Measurements from ENCODE around the gene MRPL30. TPM values are rescaled to one million over a fixed set of nuclear protein-coding genes. Genes with fewer than 3 reads are reported as not detected.
"Not testable (repeated sequence)": the region's sequence is repeated elsewhere in the genome, so short reads cannot be mapped to it uniquely, and the experiment has no call there.

MRPL30 gene
- total and polyA plus RNA-seq, 2 experiments from 2014 or later = 19.4 to 36.6 TPM

DNA sequence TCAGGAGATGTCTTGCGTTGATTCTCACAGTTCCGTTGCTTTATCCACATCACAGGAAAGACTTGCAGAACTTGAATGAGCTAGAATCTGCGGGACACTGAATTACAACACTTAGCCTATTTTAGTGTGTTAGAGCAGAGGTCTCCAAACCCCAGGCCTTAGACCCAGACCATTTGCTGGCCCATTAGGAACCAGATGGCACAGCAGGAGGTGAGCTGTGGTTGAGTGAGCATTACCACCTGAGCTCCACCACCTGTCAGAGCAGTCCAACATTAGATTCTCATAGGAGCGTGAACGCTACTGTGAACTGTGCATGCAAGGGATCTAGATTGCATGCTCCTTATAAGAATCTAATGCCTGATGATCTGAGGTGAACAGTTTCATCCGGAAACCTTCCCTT, 3.8 kb downstream of the MRPL30 start:
- H2AFZ ChIP-seq = no peak overlapping the region
- no peak for DNase-seq (ENCODE audit: low spot score)
- H3K4me1 ChIP-seq (ENCODE audit: insufficient read depth) = peaks cover 14% of the 10 kb centered on the region
- H3K4me2 ChIP-seq = no peak overlapping the region
- H3K9me3 ChIP-seq (ENCODE audit: low read depth) = no peaks in the 10 kb centered on the region
- WGBS (ENCODE audit: low lambda C conversion rate, missing lambda C conversion rate) = 89% methylated on average over 6 of the region's 6 CpGs
- no peaks in the 10 kb centered on the region for H3K27me3 ChIP-seq
- TF ChIP-seq EZH2phosphoT487 (IDR thresholded peaks at IDR 0.05; ENCODE audit: low read depth, severe bottlenecking, unreplicated experiment) (no peak), EZH2 (IDR thresholded peaks at IDR 0.05; ENCODE audit: borderline replicate concordance) (no peak)
- TF ChIP-seq, protein P1, sequence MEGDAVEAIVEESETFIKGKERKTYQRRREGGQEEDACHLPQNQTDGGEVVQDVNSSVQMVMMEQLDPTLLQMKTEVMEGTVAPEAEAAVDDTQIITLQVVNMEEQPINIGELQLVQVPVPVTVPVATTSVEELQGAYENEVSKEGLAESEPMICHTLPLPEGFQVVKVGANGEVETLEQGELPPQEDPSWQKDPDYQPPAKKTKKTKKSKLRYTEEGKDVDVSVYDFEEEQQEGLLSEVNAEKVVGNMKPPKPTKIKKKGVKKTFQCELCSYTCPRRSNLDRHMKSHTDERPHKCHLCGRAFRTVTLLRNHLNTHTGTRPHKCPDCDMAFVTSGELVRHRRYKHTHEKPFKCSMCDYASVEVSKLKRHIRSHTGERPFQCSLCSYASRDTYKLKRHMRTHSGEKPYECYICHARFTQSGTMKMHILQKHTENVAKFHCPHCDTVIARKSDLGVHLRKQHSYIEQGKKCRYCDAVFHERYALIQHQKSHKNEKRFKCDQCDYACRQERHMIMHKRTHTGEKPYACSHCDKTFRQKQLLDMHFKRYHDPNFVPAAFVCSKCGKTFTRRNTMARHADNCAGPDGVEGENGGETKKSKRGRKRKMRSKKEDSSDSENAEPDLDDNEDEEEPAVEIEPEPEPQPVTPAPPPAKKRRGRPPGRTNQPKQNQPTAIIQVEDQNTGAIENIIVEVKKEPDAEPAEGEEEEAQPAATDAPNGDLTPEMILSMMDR (IDR thresholded peaks at IDR 0.05; ENCODE audit: poor library complexity) = no peak
- H3K27ac ChIP-seq = no peak overlapping the region
- H3K79me2 ChIP-seq = peaks cover 76% of the 10 kb centered on the region
- H3K36me3 ChIP-seq (replicated peaks; ENCODE audit: insufficient read depth, low read depth) = no peaks in the 10 kb centered on the region
- no peak overlapping the region for H3K4me3 ChIP-seq
- H3K9me2 ChIP-seq (replicated peaks; ENCODE audit: insufficient read depth) = no peaks in the 10 kb centered on the region
- H4K20me1 ChIP-seq (ENCODE audit: insufficient read depth, poor library complexity, severe bottlenecking) = no peaks in the 10 kb centered on the region

DNA sequence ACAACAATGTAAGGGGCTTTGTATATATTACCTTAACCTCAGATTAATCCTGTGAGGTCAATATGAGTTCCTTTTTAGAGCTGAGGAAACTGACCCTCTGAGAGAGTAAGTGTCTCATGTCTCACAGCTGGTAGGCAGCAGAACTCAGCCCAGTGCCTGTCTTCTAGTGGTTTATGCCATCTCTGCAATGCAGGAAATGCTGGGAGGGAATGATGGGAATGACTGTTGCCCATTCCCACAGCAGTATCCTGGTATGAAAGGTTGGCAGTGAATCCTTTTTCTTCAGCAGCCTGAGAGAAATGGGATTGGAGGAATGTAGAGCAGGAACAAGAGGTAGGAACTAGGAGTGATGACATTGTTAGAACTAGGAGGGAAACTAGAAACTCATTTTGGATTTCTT, 6.0 kb downstream of the MRPL30 start:
- H3K27ac ChIP-seq = no peak overlapping the region
- H3K9me2 ChIP-seq (replicated peaks; ENCODE audit: insufficient read depth) = no peaks in the 10 kb centered on the region
- H3K4me1 ChIP-seq (ENCODE audit: insufficient read depth) = peaks cover 10% of the 10 kb centered on the region
- no peak for DNase-seq (ENCODE audit: low spot score)
- TF ChIP-seq EZH2phosphoT487 (IDR thresholded peaks at IDR 0.05; ENCODE audit: low read depth, severe bottlenecking, unreplicated experiment) = no peak
- TF ChIP-seq EZH2 (IDR thresholded peaks at IDR 0.05; ENCODE audit: borderline replicate concordance) = no peak
- TF ChIP-seq, protein P1 (IDR thresholded peaks at IDR 0.05; ENCODE audit: poor library complexity) = no peak
- no peak overlapping the region for H2AFZ ChIP-seq
- H3K9me3 ChIP-seq (ENCODE audit: low read depth) = no peaks in the 10 kb centered on the region
- H4K20me1 ChIP-seq (ENCODE audit: insufficient read depth, poor library complexity, severe bottlenecking) = no peaks in the 10 kb centered on the region
- H3K4me2 ChIP-seq = no peak overlapping the region
- H3K4me3 ChIP-seq = no peak overlapping the region
- peaks cover 60% of the 10 kb centered on the region for H3K79me2 ChIP-seq
- H3K27me3 ChIP-seq = no peaks in the 10 kb centered on the region
- no peaks in the 10 kb centered on the region for H3K36me3 ChIP-seq (replicated peaks; ENCODE audit: insufficient read depth, low read depth)

DNA sequence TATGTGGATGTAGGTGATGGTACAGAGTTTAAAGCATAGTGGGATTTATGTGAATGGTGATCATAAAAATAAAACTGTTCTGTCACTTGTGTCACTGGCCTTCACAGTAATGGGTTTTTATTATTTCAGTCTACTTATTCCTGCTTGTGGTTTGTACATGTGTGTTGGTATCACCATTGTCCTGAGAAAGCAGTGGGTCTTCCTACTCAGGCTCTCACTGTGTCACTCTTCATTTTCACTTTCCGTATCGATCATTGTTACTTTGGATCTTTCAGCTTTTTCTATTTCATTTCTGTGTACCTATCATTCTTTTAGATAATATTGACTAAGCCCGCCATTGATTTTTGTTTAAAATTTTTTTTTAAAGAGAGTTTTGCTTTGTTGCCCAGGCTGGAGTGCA, 7.4 kb downstream of the MRPL30 start:
- H3K9me2 ChIP-seq (replicated peaks; ENCODE audit: insufficient read depth) = no peaks in the 10 kb centered on the region
- no peaks in the 10 kb centered on the region for H3K27me3 ChIP-seq
- no peak for DNase-seq (ENCODE audit: low spot score)
- H3K27ac ChIP-seq = no peak overlapping the region
- H4K20me1 ChIP-seq (ENCODE audit: insufficient read depth, poor library complexity, severe bottlenecking) = no peaks in the 10 kb centered on the region
- no peak overlapping the region for H3K4me2 ChIP-seq
- 96% methylated on average over 3 of the region's 3 CpGs for WGBS (ENCODE audit: low lambda C conversion rate, missing lambda C conversion rate)
- no peak overlapping the region for H2AFZ ChIP-seq
- no peaks in the 10 kb centered on the region for H3K4me1 ChIP-seq (ENCODE audit: insufficient read depth)
- H3K9me3 ChIP-seq (ENCODE audit: low read depth) = no peaks in the 10 kb centered on the region
- H3K4me3 ChIP-seq = no peak overlapping the region
- no peak for TF ChIP-seq EZH2phosphoT487 (IDR thresholded peaks at IDR 0.05; ENCODE audit: low read depth, severe bottlenecking, unreplicated experiment)
- TF ChIP-seq EZH2 (IDR thresholded peaks at IDR 0.05; ENCODE audit: borderline replicate concordance) = no peak
- TF ChIP-seq, protein P1 (IDR thresholded peaks at IDR 0.05; ENCODE audit: poor library complexity) = no peak
- peaks cover 47% of the 10 kb centered on the region for H3K79me2 ChIP-seq
- no peaks in the 10 kb centered on the region for H3K36me3 ChIP-seq (replicated peaks; ENCODE audit: insufficient read depth, low read depth)

DNA sequence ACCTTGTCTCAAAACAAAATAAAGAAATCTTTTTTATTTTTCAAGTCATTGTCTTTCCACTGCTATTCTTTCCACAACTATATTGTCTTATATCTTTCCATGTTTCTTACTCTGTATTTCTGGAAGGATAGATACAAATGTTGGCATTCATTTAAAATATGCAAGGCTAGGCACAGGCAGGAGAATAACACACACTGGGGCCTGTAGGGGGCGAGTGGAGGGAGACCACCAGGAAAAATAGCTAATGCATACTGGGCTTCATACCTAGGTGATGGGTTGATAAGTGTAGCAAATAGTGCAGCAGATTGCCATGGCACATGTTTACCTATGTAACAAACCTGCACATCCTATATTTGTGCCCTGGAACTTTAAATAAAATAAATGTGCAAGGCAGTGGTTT, 9.6 kb downstream of the MRPL30 start:
- peaks cover 25% of the 10 kb centered on the region for H3K79me2 ChIP-seq

DNA sequence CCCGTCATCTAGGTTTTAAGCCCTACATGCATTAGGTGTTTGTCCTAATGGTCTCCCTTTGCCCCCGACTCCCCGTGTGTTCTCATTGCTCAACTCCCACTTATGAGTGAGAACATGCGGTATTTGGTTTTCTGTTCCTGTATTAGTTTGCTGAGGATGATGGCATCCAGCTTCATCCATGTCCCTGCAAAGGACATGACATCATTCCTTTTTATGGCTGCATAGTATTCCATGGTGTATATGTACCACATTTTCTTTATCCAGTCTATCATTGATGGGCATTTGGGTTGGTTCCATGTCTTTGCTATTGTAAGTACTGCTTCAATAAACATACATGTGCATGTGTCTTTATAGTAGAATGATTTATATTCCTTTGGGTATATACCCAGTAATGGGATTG, 11.4 kb downstream of the MRPL30 start:
- not testable (repeated sequence) for H3K4me2 ChIP-seq; H3K9me2 ChIP-seq (replicated peaks; ENCODE audit: insufficient read depth); H3K79me2 ChIP-seq; H3K9me3 ChIP-seq (ENCODE audit: low read depth); H4K20me1 ChIP-seq (ENCODE audit: insufficient read depth, poor library complexity, severe bottlenecking); H3K4me1 ChIP-seq (ENCODE audit: insufficient read depth); H3K4me3 ChIP-seq; DNase-seq (ENCODE audit: low spot score); H3K36me3 ChIP-seq (replicated peaks; ENCODE audit: insufficient read depth, low read depth); H2AFZ ChIP-seq; H3K27me3 ChIP-seq; H3K27ac ChIP-seq
- 99% methylated on average over 4 of the region's 4 CpGs for WGBS (ENCODE audit: low lambda C conversion rate, missing lambda C conversion rate)

More for the DNA sequence above, 9.6 kb downstream of the MRPL30 start:
- TF ChIP-seq, protein P1 (IDR thresholded peaks at IDR 0.05; ENCODE audit: poor library complexity) = no peak
- TF ChIP-seq EZH2 (IDR thresholded peaks at IDR 0.05; ENCODE audit: borderline replicate concordance) (no peak), EZH2phosphoT487 (IDR thresholded peaks at IDR 0.05; ENCODE audit: low read depth, severe bottlenecking, unreplicated experiment) (no peak)
- H3K36me3 ChIP-seq (replicated peaks; ENCODE audit: insufficient read depth, low read depth) = no peaks in the 10 kb centered on the region
- DNase-seq (ENCODE audit: low spot score) = no peak
- no peaks in the 10 kb centered on the region for H4K20me1 ChIP-seq (ENCODE audit: insufficient read depth, poor library complexity, severe bottlenecking)
- H3K4me1 ChIP-seq (ENCODE audit: insufficient read depth) = no peaks in the 10 kb centered on the region
- no peaks in the 10 kb centered on the region for H3K9me2 ChIP-seq (replicated peaks; ENCODE audit: insufficient read depth)
- no peak overlapping the region for H2AFZ ChIP-seq
- 82% methylated on average over 1 of the region's 1 CpG for WGBS (ENCODE audit: low lambda C conversion rate, missing lambda C conversion rate)
- no peak overlapping the region for H3K27ac ChIP-seq
- no peaks in the 10 kb centered on the region for H3K27me3 ChIP-seq
- no peaks in the 10 kb centered on the region for H3K9me3 ChIP-seq (ENCODE audit: low read depth)
- H3K4me2 ChIP-seq = no peak overlapping the region
- no peak overlapping the region for H3K4me3 ChIP-seq
